ENCODE results near the gene ILF3.

DNA sequence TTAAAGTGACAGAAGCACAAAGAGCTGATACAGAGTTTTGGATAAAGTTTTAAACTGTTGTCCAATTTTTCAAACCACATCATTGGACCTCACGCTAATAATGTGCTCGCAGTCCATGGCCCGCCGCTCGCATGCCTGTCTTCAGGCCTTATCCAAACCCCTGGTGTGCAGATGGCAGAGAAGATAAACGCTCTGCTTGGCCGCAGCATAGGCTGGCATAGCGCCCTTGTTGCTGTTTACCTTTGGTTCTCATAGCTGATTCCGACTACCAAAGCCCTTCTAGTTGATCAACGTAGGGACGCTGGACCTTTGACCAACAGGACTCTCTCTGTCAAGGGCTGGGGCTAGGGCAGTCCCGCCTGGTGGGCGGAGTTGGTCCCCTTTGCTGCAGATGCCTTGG is 23.6 kb downstream of the ILF3 start:
- TF ChIP-seq BRCA1 (CRISPR knock-in tag; IDR thresholded peaks at IDR 0.05), result no peak
- TF ChIP-seq POLR2A (IDR thresholded peaks at IDR 0.05; ENCODE audit: insufficient read depth in 1 of 2, low read depth in 2 of 2, low read length in 2 of 2), result no peak
- no peak for TF ChIP-seq CHD2 (IDR thresholded peaks at IDR 0.05; ENCODE audit: low read depth, low read length)
- TF ChIP-seq CHD4 (IDR thresholded peaks at IDR 0.05; ENCODE audit: borderline replicate concordance, low read length), result no peak
- no peak for TF ChIP-seq SUZ12 (IDR thresholded peaks at IDR 0.05; ENCODE audit: low read depth, low read length)
- no peak for TF ChIP-seq RCOR2 (CRISPR knock-in tag; IDR thresholded peaks at IDR 0.05)
- no peak for TF ChIP-seq ZBTB20 (CRISPR knock-in tag; IDR thresholded peaks at IDR 0.05; ENCODE audit: borderline replicate concordance, low read depth)
- no peak for TF ChIP-seq ZNF121 (CRISPR knock-in tag; IDR thresholded peaks at IDR 0.05)
- no peak for TF ChIP-seq ZNF263 (CRISPR knock-in tag; IDR thresholded peaks at IDR 0.05)
- no peak for TF ChIP-seq ZSCAN9 (CRISPR knock-in tag; IDR thresholded peaks at IDR 0.05; ENCODE audit: borderline replicate concordance)
- TF ChIP-seq ZNF350 (CRISPR knock-in tag; IDR thresholded peaks at IDR 0.05; ENCODE audit: borderline replicate concordance, low read depth), result no peak
- TF ChIP-seq GABPB1 (CRISPR knock-in tag; IDR thresholded peaks at IDR 0.05), result no peak
- no peak for TF ChIP-seq ATF7-NPFF (CRISPR knock-in tag; IDR thresholded peaks at IDR 0.05; ENCODE audit: low read depth)

Measured in HepG2 (cell line).